ENCODE results near the gene ERN2.

DNA sequence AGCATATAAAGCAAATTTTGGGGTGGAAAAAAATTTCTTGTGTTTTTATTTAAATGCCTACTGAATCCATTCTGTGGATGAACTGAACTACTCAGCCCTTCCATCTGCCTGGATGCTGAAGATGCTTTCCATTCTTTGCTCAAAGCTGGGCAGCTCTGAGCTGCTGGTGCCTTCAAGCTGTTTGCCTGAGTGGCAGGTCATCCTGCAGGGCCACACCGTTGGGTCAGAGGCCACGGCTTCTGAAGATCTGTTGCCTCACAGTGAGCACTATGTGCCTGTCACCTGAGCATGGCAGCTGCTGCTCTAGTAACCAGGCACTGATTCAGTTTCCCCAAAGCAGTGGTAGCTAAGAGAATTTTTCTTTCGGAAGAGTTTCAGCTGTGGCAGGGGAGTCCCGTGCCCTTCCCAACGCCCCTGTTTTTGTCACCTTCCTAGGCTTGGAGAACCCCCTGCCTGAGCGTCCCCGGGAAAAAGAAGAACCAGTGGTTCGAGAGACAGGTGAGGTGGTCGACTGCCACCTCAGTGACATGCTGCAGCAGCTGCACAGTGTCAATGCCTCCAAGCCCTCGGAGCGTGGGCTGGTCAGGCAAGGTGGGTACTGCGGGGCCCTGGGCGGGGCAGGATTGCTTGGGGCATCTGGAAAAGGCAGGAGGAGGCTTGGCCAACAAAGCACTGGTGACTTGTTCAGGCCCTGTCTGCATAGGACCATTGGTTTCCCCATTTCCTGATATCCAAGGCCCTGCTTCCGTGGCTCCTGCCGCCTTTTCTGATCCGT lies 25.8 kb downstream of the ERN2 start:
- TF ChIP-seq EZH2 (IDR thresholded peaks at IDR 0.05; ENCODE audit: low read length, missing control alignments) = no peak
- TF ChIP-seq, protein P1, sequence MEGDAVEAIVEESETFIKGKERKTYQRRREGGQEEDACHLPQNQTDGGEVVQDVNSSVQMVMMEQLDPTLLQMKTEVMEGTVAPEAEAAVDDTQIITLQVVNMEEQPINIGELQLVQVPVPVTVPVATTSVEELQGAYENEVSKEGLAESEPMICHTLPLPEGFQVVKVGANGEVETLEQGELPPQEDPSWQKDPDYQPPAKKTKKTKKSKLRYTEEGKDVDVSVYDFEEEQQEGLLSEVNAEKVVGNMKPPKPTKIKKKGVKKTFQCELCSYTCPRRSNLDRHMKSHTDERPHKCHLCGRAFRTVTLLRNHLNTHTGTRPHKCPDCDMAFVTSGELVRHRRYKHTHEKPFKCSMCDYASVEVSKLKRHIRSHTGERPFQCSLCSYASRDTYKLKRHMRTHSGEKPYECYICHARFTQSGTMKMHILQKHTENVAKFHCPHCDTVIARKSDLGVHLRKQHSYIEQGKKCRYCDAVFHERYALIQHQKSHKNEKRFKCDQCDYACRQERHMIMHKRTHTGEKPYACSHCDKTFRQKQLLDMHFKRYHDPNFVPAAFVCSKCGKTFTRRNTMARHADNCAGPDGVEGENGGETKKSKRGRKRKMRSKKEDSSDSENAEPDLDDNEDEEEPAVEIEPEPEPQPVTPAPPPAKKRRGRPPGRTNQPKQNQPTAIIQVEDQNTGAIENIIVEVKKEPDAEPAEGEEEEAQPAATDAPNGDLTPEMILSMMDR (conservative IDR thresholded peaks at IDR 0.05 in 1 of 2, IDR thresholded peaks at IDR 0.05 in 1 of 2; ENCODE audit: low read depth in 1 of 2, low read length in 2 of 2) = no peak

All from fibroblast of lung (primary cell).